SK-N-DZ (cell line): Measurements from ENCODE around the gene MAPKBP1.
A peak's percentile ranks its signal among the peaks of the same experiment; 100 is the strongest.

Experiments used
- DNase-seq: peaks from one replicate; pipeline ENCODE4 v3.0.0-alpha.2; 2015; ENCODE audit warnings: low spot score

Gene MAPKBP1

DNA sequence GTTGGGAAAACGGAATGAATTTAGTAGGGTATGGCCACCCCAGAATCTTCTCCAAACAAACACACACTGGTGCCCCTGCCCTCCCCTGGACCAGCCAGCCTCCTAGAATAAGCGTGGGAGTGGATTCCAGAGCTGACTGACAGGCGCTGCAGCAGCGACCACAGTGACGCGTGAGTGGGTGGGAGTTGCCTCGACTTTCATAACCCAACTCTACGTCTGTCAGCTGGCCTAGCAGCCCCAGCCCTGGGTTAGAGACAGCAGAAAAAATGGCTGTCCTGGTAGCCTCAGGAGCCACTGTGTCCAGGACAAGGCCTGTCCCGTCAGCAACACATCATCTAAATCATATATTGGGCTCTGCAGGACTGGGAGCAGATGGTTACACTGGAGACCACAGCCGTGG, 74.3 kb downstream of the MAPKBP1 start:
- DNase-seq: no peak

GRCh38 chr15:41849204-41849603, 74.9 kb downstream of the MAPKBP1 start:
- no peak for DNase-seq

GRCh38 chr15:41849861-41850260, 75.6 kb downstream of the MAPKBP1 start:
- no peak for DNase-seq

- DNase-seq: no peak
These were observed 76.3 kb downstream of the MAPKBP1 start for GRCh38 chr15:41850482-41851166.

DNA sequence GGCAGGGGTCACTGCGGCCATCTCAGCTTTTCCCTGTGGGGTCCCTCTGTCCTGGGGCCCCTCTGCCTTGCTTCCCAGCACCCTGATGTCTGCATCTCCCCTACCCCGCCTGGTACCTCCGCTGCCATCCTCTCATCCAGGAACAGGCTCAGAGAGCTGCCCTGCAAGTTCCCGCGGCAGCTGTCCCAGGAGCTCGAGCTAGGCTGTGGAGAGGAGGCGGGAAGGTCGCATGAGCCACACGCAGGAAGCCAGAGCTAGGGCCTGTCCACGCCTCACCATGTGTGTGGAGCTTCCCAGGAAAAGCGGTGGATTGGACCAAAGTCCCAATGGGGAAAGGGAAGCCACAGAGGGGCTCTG, 76.9 kb downstream of the MAPKBP1 start:
- DNase-seq: no peak

DNA sequence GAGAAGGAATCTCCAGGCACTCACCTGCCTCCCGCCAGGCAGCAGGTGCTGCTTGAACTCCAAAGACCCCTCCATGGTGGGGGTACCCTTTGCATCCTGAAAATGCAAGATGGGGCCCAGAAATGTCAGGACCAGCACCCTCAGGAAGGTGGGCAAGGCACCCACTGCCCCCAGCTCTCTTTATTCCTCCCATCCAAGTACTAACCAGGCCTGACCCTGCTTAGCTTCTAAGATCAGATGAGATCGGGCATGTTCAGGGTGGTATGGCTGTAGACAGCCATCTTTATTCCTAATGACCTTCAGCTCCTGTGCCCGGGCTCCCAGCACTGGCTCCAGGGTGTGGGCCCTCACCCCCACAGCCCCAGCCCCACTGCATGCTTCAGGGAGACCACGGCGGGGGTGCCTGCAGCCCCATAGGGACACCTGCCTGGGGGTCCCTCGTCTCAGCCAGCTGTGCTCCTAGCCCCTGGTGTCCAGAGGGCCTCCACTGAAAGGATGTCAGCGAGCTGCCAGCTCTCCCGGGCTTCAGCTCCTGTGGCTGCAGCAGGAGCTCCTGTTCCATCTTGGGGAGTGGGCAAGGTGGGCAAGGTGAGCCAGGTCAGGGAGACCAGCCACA, 77.6 kb downstream of the MAPKBP1 start:
- DNase-seq: no peak

- DNase-seq: no peak
These were observed 78.7 kb downstream of the MAPKBP1 start for GRCh38 chr15:41852736-41853590.

DNA sequence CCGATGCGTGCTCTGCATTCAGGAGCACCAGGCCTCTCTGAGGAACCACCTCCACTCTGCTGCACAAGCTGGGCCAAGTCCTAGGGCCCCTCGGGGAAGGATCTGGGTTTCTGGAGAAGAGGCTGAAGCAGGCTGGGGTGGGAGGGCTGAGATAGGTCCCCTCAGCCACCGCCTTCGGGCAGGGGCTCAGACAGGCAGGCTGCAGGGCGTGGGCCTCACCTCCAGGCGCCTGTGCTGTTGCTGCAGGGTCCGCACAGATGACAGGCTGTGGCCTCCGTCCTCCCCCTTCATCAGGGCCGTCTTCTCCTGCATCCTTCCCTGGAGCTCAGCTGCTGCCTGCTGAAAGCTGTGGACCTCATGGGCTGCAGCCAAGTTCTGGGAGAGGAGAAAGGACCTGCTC, 79.5 kb downstream of the MAPKBP1 start:
- no peak for DNase-seq

DNA sequence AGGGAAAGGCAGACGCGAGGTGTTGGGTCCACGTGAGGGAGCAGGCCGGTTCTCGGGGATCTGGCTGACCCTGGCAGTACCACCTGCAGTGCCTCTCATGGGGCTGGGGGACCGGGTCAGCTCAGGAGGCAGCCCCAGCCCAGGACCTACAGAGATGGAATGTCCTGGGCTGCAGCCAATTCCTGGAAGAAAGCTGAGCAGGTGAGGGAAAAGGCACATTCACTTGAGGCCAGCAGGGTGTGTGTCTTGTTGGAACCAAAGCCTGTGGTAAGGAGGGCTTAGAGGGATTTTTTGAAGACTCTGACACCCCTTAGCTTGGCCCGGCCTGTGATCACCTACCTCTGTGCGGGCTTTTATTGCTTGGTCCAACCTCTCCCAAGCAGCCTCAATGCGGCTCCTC, 80.2 kb downstream of the MAPKBP1 start:
- DNase-seq: no peak

- peak; percentile 47 for DNase-seq
These were observed 81.1 kb downstream of the MAPKBP1 start for GRCh38 chr15:41855261-41855961.

GRCh38 chr15:41856262-41856661, 82.0 kb downstream of the MAPKBP1 start:
- no peak for DNase-seq

GRCh38 chr15:41856716-41857115, 82.4 kb downstream of the MAPKBP1 start:
- no peak for DNase-seq

DNA sequence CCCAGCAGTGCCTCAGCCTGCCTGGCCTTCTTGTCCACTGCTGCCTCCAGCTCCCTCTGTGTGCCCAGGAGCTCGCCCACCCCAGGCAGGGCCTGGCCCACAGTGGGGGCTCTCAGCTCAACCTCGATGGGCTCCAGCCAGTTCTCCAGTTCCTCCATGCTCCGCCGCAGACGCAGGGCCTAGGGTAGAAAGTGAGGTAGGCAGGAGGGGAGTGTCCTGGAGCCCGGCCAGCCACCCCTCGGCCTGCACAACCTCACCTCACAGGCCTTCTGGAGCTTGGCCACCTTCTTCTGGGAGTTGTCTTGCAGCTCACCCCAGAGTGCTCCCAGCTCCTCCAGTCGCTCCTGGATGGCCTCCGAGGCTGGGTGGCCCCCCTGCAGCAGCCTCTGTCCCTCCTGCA, 83.0 kb downstream of the MAPKBP1 start:
- no peak for DNase-seq

- DNase-seq: no peak
These were observed 84.5 kb downstream of the MAPKBP1 start for GRCh38 chr15:41858756-41859155.

DNA sequence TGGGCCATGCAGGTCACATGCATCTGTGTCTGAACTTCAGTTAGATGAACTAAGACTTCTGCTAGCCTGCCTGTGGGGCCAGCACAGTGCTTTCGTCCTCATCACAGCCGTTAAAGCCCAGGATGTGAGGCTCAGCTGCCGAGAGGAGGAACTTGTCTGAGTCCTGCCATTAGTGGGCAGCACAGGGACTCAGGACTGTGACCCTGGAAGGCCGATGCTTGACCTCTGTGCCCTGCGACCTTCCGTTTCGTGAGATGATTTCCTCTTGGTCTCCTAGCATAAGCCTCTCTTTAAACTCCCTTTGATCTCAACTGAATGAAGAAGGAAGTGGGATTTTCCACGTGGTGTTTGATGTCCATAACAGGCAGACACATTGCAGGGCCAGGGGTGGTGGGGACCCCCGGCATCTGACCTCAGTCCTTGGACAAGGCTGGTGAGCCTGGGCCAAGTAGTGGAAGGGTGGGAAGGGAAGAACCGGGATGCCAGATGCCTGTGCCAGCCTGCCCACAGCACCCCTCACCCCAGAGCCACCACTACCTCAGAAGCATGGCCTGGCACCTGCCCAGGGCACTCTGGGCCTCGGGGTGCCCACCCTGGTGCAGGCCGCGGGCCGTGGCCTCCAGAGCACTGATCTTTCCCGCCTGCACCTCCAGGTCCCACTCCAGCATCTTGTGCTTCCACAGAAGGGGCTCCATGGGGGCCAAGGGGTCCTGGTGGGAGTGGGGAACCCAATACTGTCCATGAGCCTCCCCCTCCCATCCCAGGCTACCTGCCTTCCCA, 86.0 kb downstream of the MAPKBP1 start:
- DNase-seq: no peak

DNA sequence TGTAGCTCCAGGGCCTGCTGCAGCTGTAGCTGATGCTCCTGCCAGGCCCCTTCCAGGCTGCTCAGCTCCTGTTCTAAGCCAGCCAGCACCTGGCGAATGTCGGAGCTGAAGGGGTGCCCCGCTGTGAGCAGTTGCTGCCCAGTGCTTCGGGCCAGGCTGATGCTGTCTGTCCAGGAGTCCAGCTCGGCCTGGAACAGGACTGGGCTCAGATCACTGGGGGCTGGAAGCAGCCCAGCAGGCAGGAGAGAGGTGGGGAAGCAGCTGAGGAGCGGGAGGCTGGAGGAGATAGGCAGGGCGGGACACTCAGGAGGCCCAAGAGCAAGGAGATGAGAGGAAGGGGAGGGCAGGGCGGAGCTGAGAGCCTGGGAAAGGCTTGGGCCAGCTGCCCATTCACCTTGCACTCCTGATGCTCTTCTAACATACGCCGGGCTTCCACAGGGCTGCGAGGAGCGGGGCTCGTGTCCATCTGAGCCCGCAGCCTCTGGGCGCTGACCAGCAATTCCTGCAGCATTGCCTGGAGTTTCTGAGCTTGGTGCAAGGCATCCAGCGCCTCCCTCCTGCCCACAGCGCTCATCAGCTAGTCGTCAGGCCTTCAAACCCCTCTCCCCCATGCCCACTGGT, 87.6 kb downstream of the MAPKBP1 start:
- DNase-seq: no peak

DNA sequence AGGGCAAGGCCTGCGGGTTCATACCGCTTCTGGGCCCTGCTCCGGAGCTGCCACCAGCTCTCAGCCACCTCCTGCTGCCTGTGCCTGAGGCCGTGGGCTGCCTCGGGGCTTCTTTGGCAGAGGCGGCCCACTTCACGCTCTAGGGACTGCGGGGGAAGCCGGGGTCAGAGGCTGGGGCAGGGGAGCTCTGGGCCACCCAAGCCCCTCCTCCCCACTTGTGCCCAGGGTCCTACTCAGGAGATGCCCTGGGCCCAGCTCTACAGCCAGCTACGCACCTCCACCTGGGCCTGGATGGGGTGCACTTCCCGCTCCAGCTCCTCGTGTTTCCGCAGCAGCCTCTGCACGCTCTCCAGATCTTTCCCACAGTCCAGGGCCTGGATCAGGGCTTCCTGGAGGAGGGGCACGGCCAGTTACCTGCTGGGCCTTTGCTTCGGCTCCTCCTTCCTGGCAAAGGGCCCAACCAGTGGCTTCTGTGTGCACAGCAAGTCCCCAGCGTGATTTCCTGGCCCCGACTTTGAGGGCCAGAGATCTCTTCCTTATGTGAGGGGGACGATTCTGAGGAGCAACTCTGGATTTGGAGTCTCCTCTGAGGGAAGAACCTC, 88.3 kb downstream of the MAPKBP1 start:
- no peak for DNase-seq

GRCh38 chr15:41865490-41866055, 91.3 kb downstream of the MAPKBP1 start:
- no peak for DNase-seq

DNA sequence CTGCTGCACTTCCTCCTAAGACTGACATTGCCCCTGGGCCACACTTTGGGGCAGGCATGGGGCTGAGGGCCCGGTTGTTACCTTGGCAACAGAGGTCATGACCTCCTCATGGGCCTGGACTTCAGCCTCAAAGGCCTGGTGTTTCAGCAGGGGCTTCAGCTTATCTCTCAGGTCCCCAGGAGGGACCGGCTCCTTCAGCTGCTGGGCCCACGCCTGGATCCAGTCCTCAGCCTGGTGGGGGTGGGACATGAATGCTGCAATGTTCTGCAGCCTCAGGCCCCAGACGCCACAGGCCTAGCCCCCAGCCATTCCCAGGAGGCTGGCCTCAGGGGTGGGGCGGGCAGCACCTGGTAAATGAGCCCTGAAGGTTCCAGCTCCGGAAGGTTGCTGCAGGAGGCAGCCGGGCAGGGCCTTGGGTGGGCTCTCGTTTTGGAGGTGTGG, 92.0 kb downstream of the MAPKBP1 start:
- peak; percentile 63 for DNase-seq
